Testis (tissue), 2 donors: Measurements from ENCODE around the gene ZNF678.

ENCODE experiments used
- CTCF ChIP-seq, 3 experiments: fragments of 450-650 bp in 2 of 3; fragments of 200-600 bp in 1 of 3; sonication (generic) in 1 of 3; IDR thresholded peaks; one replicate each; pipeline ENCODE4 v1.5.1; 2016 to 2019; ENCODE audit warnings: antibody characterized with exemption in 3 of 3, mild to moderate bottlenecking in 2 of 3, moderate library complexity in 1 of 3
- POLR2A ChIP-seq: fragments of 450-650 bp; IDR thresholded peaks from one replicate; pipeline ENCODE4 v1.6.1; 2017; ENCODE audit warnings: antibody characterized with exemption, mild to moderate bottlenecking, moderate library complexity

GRCh38 chr1:227562037-227562436 is 1.3 kb upstream of the ZNF678 start:
- TF ChIP-seq CTCF (IDR thresholded peaks at IDR 0.05) (no peak), POLR2A (no peak)
